Fibroblast of skin of abdomen (primary cell): ENCODE measurements around the gene WRAP73.

Source experiments
- DNase-seq: peaks from one replicate; pipeline ENCODE4 v3.0.0-alpha.2; 2013

The WRAP73 gene

GRCh38 chr1:3681898-3682806 is 32.2 kb upstream of the WRAP73 start:
- DNase-seq: no peak

- DNase-seq: no peak
Observed at GRCh38 chr1:3681231-3681897, 31.5 kb upstream of the WRAP73 start.

- no peak for DNase-seq
Observed at GRCh38 chr1:3680488-3681230, 30.8 kb upstream of the WRAP73 start.

- DNase-seq: no peak
Observed at GRCh38 chr1:3679799-3680453, 30.0 kb upstream of the WRAP73 start.

- no peak for DNase-seq
Observed at GRCh38 chr1:3679098-3679555, 29.2 kb upstream of the WRAP73 start.

- DNase-seq: no peak
Observed at GRCh38 chr1:3678361-3679097, 28.6 kb upstream of the WRAP73 start.

GRCh38 chr1:3677484-3677883 is 27.6 kb upstream of the WRAP73 start:
- DNase-seq: no peak

- DNase-seq: no peak
Observed at GRCh38 chr1:3676581-3677470, 26.9 kb upstream of the WRAP73 start.

GRCh38 chr1:3675436-3675835 is 25.5 kb upstream of the WRAP73 start:
- DNase-seq: no peak

- no peak for DNase-seq
Observed at GRCh38 chr1:3674100-3675094, 24.5 kb upstream of the WRAP73 start.

GRCh38 chr1:3673381-3674099 is 23.6 kb upstream of the WRAP73 start:
- no peak for DNase-seq

GRCh38 chr1:3672971-3673361 is 23.1 kb upstream of the WRAP73 start:
- no peak for DNase-seq

GRCh38 chr1:3672231-3672970 is 22.5 kb upstream of the WRAP73 start:
- no peak for DNase-seq

- no peak for DNase-seq
Observed at GRCh38 chr1:3671371-3672180, 21.7 kb upstream of the WRAP73 start.

- no peak for DNase-seq
Observed at GRCh38 chr1:3670823-3671265, 20.9 kb upstream of the WRAP73 start.

- DNase-seq: no peak
Observed at GRCh38 chr1:3669971-3670431, 20.1 kb upstream of the WRAP73 start.

- no peak for DNase-seq
Observed at GRCh38 chr1:3669421-3669821, 19.5 kb upstream of the WRAP73 start.
